Neuron (in vitro differentiated cells): ENCODE measurements around the gene GPI.

Experiments used
- H2AFZ ChIP-seq: one replicate; pipeline ENCODE4 v1.6.1; 2013; ENCODE audit warnings: low read depth, mild to moderate bottlenecking, inconsistent platforms, low read length, moderate library complexity
- H3K27me3 ChIP-seq: one replicate; pipeline ENCODE4 v1.6.1; 2013; ENCODE audit warnings: low read length; ENCODE audit not compliant: insufficient read depth
- H3K36me3 ChIP-seq: one replicate; pipeline ENCODE4 v1.6.1; 2013; ENCODE audit warnings: low read length; ENCODE audit not compliant: insufficient read depth
- H3K4me1 ChIP-seq: one replicate; pipeline ENCODE4 v1.6.1; 2013; ENCODE audit warnings: low read length; ENCODE audit not compliant: insufficient read depth
- H3K4me3 ChIP-seq: 2 replicates; pipeline ENCODE4 v1.5.1; 2013; ENCODE audit warnings: mild to moderate bottlenecking, low read length, moderate library complexity
- H3K9me3 ChIP-seq: one replicate; pipeline ENCODE4 v1.6.1; 2013; ENCODE audit warnings: low read length

The GPI gene

DNA sequence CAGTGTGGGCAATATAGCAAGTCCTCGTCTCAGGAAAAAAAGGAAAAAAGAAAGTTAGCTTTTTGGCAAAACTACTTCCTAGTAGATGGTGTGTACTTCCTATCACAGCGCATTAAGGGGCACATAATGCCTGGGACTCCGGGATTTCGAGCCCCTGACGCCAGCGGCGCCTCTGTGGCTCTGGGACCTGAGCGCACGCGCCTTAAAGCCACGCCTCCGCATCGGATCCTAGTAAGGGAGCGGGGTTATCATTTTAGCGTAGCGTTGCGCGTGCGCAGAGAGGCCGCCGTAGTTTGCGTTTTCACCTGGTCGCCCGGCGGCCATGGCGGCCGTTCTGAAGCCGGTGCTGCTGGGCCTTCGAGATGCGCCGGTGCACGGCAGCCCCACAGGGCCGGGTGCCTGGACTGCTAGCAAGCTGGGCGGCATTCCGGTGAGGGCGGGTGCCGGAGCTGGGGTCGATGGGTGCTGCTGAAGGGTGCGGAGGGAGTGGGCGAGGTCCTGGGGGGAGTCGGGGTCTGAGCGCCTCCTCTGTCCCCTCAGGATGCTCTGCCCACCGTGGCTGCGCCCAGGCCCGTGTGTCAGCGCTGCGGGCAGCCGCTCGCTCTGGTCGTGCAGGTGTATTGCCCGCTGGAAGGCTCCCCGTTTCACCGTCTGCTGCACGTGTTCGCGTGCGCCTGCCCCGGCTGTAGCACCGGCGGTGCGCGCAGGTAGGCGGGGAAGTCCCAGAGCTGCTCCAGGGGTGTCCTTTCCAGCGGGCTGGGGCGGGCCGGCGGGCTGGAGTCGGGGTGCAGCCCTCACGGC, 39.3 kb downstream of the GPI start, which contains the start of gene PDCD2L:
PDCD2L (plus strand) TSS at position 291 of the 801 bp plus-strand sequence; CDS start at position 323, 32 bp downstream.
- H3K4me1 ChIP-seq, result peaks cover 2% of the 10 kb centered on the region

GRCh38 chr19:34405892-34406660, 41.1 kb downstream of the GPI start:
- no peaks in the 10 kb centered on the region for H3K27me3 ChIP-seq
- H3K9me3 ChIP-seq, result no peaks in the 10 kb centered on the region
- peaks cover 21% of the 10 kb centered on the region for H3K36me3 ChIP-seq
- H2AFZ ChIP-seq, result no peak overlapping the region
- H3K4me1 ChIP-seq, result peaks cover 2% of the 10 kb centered on the region
- no peak overlapping the region for H3K4me3 ChIP-seq

More for the DNA sequence above, 39.3 kb downstream of the GPI start, which contains the start of gene PDCD2L:
- Histone ChIP-seq H3K9me3 (no peaks in the 10 kb centered on the region), H3K36me3 (peaks cover 24% of the 10 kb centered on the region), H3K4me3 (peak within 1 kb of the TSS; percentile 78), H3K27me3 (no peaks in the 10 kb centered on the region), H2AFZ (peak within 1 kb of the TSS; percentile 92)

GRCh38 chr19:34408411-34408810, 43.4 kb downstream of the GPI start:
- no peaks in the 10 kb centered on the region for H3K9me3 ChIP-seq
- H3K36me3 ChIP-seq, result peaks cover 19% of the 10 kb centered on the region
- H3K4me1 ChIP-seq, result peaks cover 2% of the 10 kb centered on the region
- H3K27me3 ChIP-seq, result no peaks in the 10 kb centered on the region
- no peak overlapping the region for H3K4me3 ChIP-seq
- H2AFZ ChIP-seq, result no peak overlapping the region

GRCh38 chr19:34409189-34410164, 44.5 kb downstream of the GPI start:
- H3K4me1 ChIP-seq, result peaks cover 2% of the 10 kb centered on the region
- no peaks in the 10 kb centered on the region for H3K27me3 ChIP-seq
- H3K36me3 ChIP-seq, result peaks cover 25% of the 10 kb centered on the region
- H3K4me3 ChIP-seq, result no peak overlapping the region
- no peak overlapping the region for H2AFZ ChIP-seq
- H3K9me3 ChIP-seq, result no peaks in the 10 kb centered on the region

GRCh38 chr19:34411216-34411615, 46.2 kb downstream of the GPI start:
- no peaks in the 10 kb centered on the region for H3K4me1 ChIP-seq
- H2AFZ ChIP-seq, result no peak overlapping the region
- H3K36me3 ChIP-seq, result peaks cover 38% of the 10 kb centered on the region
- H3K27me3 ChIP-seq, result no peaks in the 10 kb centered on the region
- H3K4me3 ChIP-seq, result no peak overlapping the region
- H3K9me3 ChIP-seq, result no peaks in the 10 kb centered on the region

GRCh38 chr19:34416021-34416545, 51.1 kb downstream of the GPI start:
- no peaks in the 10 kb centered on the region for H3K4me1 ChIP-seq
- H3K4me3 ChIP-seq, result no peak overlapping the region
- peaks cover 3% of the 10 kb centered on the region for H3K9me3 ChIP-seq
- H2AFZ ChIP-seq, result no peak overlapping the region
- H3K27me3 ChIP-seq, result no peaks in the 10 kb centered on the region
- peaks cover 43% of the 10 kb centered on the region for H3K36me3 ChIP-seq

DNA sequence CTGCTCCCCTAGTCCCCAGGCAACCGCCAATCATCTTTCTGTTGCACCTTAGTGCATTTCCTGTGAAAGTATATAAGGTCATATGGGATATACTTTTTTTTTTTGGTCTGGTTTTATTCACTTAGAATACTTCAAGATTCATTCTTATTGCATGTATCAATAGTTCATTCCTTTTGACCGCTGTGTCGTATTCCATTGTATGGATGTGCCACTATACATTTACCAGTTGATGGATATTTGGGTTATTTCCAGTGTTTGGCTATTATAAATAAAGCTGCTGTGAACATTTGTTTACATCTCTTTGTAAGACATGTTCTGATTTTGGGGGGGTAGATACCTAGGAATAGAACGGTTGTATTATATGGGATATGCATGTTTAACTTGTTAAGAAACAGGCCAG, 53.3 kb downstream of the GPI start:
- Histone ChIP-seq H3K9me3 (peaks cover 3% of the 10 kb centered on the region), H3K27me3 (no peaks in the 10 kb centered on the region), H3K36me3 (peaks cover 53% of the 10 kb centered on the region), H3K4me3 (no peak overlapping the region), H3K4me1 (no peaks in the 10 kb centered on the region), H2AFZ (no peak overlapping the region)

DNA sequence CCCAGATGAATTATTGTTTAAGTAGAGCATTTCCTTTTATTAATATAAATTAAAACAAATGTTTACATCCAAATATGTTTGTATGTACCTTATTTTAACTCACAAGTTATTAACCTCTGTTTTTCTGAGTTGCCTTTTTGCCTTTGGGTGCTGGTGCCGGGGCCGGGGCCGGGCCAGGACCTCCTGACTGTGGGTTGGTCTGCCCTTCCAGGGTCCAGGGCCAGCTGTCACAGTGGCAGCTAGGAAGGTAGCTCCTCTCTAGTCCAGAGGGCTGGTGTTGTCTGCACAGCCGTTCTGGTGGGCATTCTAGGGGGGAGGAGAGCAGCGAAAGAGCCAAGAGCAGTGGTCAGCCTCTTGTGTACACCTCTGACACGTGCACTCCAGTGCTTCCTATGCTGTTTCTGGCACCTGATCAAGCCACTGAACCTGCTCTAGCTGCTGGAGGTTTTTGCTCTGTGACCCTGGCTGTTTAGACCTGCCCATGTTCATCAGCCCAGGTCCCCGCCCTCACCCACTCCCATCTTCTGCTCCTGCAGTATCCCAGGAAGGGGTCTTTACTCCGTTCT, 61.2 kb downstream of the GPI start:
- Histone ChIP-seq H3K4me1 (peaks cover 22% of the 10 kb centered on the region), H2AFZ (no peak overlapping the region), H3K36me3 (peaks cover 26% of the 10 kb centered on the region), H3K27me3 (no peaks in the 10 kb centered on the region), H3K4me3 (no peak overlapping the region), H3K9me3 (no peaks in the 10 kb centered on the region)

DNA sequence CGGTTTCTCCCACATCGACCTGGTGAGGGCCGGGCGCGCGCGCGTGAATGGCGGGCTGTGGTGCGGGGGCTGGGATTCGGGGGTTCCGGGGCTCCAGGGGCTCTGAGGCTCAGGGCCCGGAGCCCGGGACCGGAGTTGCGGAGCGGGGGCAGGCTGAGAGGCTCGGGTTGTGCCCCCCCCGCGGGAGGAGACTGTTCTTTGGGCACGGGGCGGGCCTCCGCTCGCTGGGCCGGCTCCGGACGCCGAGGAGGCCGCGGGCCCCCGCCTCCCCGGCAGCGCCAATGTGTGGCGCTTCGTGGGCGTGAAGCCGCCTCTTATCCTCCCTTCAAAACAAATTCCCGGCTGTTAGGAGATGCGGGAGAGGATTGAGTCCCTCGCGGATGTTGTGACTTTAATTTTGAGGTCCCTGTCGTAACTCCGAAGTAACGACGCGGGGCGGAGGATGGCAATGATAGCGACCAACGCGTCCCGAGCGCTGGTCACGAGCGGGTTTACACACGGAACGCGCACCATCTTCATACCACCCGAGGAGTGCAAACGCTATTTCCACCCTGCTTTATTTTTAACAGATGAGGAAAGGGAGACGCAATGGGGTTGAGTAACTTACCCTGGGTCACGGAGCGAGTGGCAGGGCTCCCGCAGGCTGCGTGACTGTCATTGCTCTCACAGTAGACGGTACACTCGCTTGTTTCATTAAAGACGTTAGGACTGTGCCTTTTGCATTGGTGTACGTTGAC, 63.7 kb downstream of the GPI start:
- H3K27me3 ChIP-seq, result no peaks in the 10 kb centered on the region
- H3K4me3 ChIP-seq, result peak overlapping the region; percentile 83
- H3K9me3 ChIP-seq, result no peaks in the 10 kb centered on the region
- H2AFZ ChIP-seq, result peak overlapping the region; percentile 68
- H3K4me1 ChIP-seq, result peaks cover 24% of the 10 kb centered on the region
- H3K36me3 ChIP-seq, result peaks cover 36% of the 10 kb centered on the region

- Histone ChIP-seq H3K36me3 (peaks cover 39% of the 10 kb centered on the region), H3K9me3 (no peaks in the 10 kb centered on the region), H3K4me1 (peaks cover 24% of the 10 kb centered on the region), H3K27me3 (no peaks in the 10 kb centered on the region), H3K4me3 (peak overlapping the region; percentile 83), H2AFZ (no peak overlapping the region)
These were observed 64.6 kb downstream of the GPI start for GRCh38 chr19:34429553-34429952.

DNA sequence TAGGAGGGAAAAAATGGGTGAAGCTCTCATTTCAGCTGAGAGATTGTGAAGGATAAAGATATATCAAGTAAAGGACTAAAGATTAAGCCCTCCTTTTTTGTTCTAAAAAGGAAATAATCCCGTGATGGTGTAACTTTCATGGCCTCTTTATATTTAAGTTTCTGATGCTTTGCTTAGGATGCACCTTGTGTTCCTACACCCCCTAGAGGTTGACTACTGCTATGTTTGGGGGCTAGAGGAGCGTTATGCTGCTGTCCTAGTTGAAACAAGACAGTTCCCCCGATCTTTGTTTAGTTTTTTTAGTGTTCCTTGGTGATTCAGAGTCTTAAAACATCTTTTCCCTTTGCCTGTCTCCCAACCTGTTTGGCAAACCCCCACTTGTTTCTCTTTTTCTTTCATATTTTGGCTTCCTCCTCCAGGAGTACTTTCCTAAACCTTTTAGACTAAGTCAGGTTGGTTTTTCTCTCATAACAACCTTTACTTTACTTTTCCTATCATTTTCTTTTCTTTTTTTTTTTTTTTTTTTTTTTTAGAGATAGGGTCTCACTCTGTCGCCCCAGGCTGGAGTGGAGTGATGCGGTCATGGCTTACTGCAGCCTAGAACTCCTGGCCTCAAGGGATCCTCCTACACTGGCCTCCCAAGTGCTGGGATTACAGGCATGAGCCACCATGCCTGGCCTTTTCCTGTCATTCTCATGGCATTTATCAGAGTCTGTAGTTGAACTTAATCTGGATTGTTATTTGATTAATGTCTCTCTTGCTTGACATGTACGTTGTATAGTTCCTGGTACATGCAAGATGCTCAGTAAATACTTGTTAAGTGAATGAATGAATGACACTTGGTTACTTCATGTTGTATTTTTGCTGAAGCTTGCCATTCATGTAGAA, 66.0 kb downstream of the GPI start:
- Histone ChIP-seq H3K27me3 (no peaks in the 10 kb centered on the region), H3K9me3 (no peaks in the 10 kb centered on the region), H3K4me1 (peaks cover 24% of the 10 kb centered on the region), H2AFZ (no peak overlapping the region), H3K36me3 (peaks cover 51% of the 10 kb centered on the region), H3K4me3 (peak overlapping the region; percentile 83)
